Measurements from ENCODE around the gene PALLD.

The PALLD gene

GRCh38 chr4:168743131-168743530, 246.3 kb downstream of the PALLD start:
- TF ChIP-seq, protein P1, sequence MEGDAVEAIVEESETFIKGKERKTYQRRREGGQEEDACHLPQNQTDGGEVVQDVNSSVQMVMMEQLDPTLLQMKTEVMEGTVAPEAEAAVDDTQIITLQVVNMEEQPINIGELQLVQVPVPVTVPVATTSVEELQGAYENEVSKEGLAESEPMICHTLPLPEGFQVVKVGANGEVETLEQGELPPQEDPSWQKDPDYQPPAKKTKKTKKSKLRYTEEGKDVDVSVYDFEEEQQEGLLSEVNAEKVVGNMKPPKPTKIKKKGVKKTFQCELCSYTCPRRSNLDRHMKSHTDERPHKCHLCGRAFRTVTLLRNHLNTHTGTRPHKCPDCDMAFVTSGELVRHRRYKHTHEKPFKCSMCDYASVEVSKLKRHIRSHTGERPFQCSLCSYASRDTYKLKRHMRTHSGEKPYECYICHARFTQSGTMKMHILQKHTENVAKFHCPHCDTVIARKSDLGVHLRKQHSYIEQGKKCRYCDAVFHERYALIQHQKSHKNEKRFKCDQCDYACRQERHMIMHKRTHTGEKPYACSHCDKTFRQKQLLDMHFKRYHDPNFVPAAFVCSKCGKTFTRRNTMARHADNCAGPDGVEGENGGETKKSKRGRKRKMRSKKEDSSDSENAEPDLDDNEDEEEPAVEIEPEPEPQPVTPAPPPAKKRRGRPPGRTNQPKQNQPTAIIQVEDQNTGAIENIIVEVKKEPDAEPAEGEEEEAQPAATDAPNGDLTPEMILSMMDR (conservative IDR thresholded peaks at IDR 0.05; ENCODE audit: low read length) = no peak
- H3K4me3 ChIP-seq (ENCODE audit: low read length) = no peak overlapping the region
- no peak for DNase-seq (ENCODE audit: low read depth)

DNA sequence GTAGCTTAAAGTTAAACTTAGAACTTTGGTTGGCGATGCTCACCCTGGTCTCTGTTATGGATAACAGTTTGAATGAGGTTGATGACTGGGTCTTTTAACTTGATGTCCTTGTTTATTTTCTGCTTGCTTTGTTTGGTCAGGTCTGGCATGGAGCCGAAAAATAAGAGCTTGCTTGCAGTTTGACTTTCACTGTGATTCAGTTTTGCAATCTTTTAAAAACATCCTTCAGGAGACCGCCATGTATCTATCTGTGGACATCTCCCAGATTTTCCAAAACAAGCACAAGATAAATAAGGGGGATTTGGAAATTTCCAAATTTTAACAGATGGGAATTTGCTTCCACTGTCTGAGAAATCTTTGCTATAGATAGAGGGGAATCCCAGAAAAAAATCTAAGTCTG, 246.7 kb downstream of the PALLD start:
- DNase-seq (ENCODE audit: low read depth) = peak; percentile 36
- no peak overlapping the region for H3K4me3 ChIP-seq (ENCODE audit: low read length)
- TF ChIP-seq, protein P1 (conservative IDR thresholded peaks at IDR 0.05; ENCODE audit: low read length) = no peak

GRCh38 chr4:168744021-168744420, 247.2 kb downstream of the PALLD start:
- H3K4me3 ChIP-seq (ENCODE audit: low read length) = no peak overlapping the region
- no peak for DNase-seq (ENCODE audit: low read depth)
- TF ChIP-seq, protein P1 (conservative IDR thresholded peaks at IDR 0.05; ENCODE audit: low read length) = no peak

DNA sequence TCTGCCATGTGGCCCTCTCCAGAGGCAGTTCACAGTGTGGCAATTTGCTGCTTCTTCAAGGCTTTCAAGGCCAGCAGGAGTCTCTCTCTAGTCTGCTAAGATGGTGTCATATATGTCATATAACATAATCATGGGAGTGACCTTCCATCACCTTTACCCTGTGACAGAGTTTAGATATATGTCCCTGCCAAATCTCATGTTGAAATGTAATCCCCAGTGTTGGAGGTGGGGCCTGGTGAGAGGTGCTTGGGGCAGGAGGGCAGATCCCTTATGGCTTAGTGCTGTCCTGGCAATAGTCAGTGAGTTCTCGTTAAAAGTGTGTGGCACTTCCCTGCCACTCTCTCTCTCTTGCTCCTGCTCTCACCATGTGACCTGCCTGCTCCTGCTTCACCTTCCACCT, 252.0 kb downstream of the PALLD start:
- no peak for DNase-seq (ENCODE audit: low read depth)
- H3K4me3 ChIP-seq (ENCODE audit: low read length) = no peak overlapping the region
- TF ChIP-seq, protein P1 (conservative IDR thresholded peaks at IDR 0.05; ENCODE audit: low read length) = no peak

- TF ChIP-seq, protein P1 (conservative IDR thresholded peaks at IDR 0.05; ENCODE audit: low read length) = no peak
- peak; percentile 81 for DNase-seq (ENCODE audit: low read depth)
Measured at GRCh38 chr4:168751263-168752225, 254.7 kb downstream of the PALLD start.

GRCh38 chr4:168755598-168756477, 259.0 kb downstream of the PALLD start:
- no peak overlapping the region for H3K4me3 ChIP-seq (ENCODE audit: low read length)
- TF ChIP-seq, protein P1 (conservative IDR thresholded peaks at IDR 0.05; ENCODE audit: low read length) = no peak
- DNase-seq (ENCODE audit: low read depth) = peak; percentile 51

More at GRCh38 chr4:168751263-168752225, 254.7 kb downstream of the PALLD start:
- no peak overlapping the region for H3K4me3 ChIP-seq (ENCODE audit: low read length)

All from AG10803 (cell line).